ENCODE measurements around the gene MAPK8IP3. TPM values are rescaled to one million over a fixed set of nuclear protein-coding genes. Genes with fewer than 3 reads are reported as not detected.

The MAPK8IP3 gene
- total and polyA plus RNA-seq, 9 of the 15 experiments (the other 6 are each of a cell fraction or from before 2014, with no cell fraction given): 0.17 to 58.7 (median 16.7) TPM

- TF ChIP-seq POLR2AphosphoS5 (IDR thresholded peaks at IDR 0.05; ENCODE audit: control insufficient read depth, insufficient read depth, low read depth, low read length): peak; percentile 83
- TF ChIP-seq CREM (IDR thresholded peaks at IDR 0.05; ENCODE audit: low read depth): peak; percentile 99
- TF ChIP-seq ZNF79 (CRISPR knock-in tag; IDR thresholded peaks at IDR 0.05; ENCODE audit: low read depth): no peak
- no peak for TF ChIP-seq ZNF696 (CRISPR knock-in tag; conservative IDR thresholded peaks at IDR 0.05)
- TF ChIP-seq SUPT5H (IDR thresholded peaks at IDR 0.05): peak; percentile 93
- TF ChIP-seq SETDB1 (IDR thresholded peaks at IDR 0.05; ENCODE audit: low read length): peak; percentile 29
- peak; percentile 83 for TF ChIP-seq VEZF1 (CRISPR knock-in tag; IDR thresholded peaks at IDR 0.05)
- peak; percentile 53 for TF ChIP-seq HNRNPLL (IDR thresholded peaks at IDR 0.05; ENCODE audit: low read depth, low read length, poor library complexity, severe bottlenecking)
- TF ChIP-seq TAF15 (IDR thresholded peaks at IDR 0.05; ENCODE audit: low read depth, low read length): no peak; the same call in 1 of the 2 replicates
- 0 out of 2 replicates have a peak, but pooled peaks have one; percentile 29 for TF ChIP-seq THRB (CRISPR knock-in tag; conservative IDR thresholded peaks at IDR 0.05)
- TF ChIP-seq SIRT6 (IDR thresholded peaks at IDR 0.05; ENCODE audit: low read depth, low read length): no peak
- TF ChIP-seq EZH2 (IDR thresholded peaks at IDR 0.05; ENCODE audit: borderline replicate concordance, low read depth, low read length): no peak
- no peak for TF ChIP-seq ZNF146 (CRISPR knock-in tag; IDR thresholded peaks at IDR 0.05; ENCODE audit: unreplicated experiment)
- TF ChIP-seq ZFP36 (IDR thresholded peaks at IDR 0.05; ENCODE audit: low read depth, low read length, partially characterized antibody): no peak
- TF ChIP-seq MYNN (IDR thresholded peaks at IDR 0.05): peak; percentile 71
- no peak for TF ChIP-seq MYNN (CRISPR knock-in tag; IDR thresholded peaks at IDR 0.05)
- TF ChIP-seq C11orf30 (IDR thresholded peaks at IDR 0.05; ENCODE audit: low read depth): peak; percentile 79
- TF ChIP-seq ZNF232 (CRISPR knock-in tag; IDR thresholded peaks at IDR 0.05): no peak
- TF ChIP-seq SIX5 (IDR thresholded peaks at IDR 0.05; ENCODE audit: borderline replicate concordance in 1 of 2, insufficient read depth in 1 of 2, low read depth in 1 of 2, low read length in 2 of 2): peak; percentile 22 to 41; a peak in 1 of 4 replicates
- TF ChIP-seq GTF2A2 (tag; IDR thresholded peaks at IDR 0.05): no peak; the same call in 1 of the 2 replicates
- TF ChIP-seq DACH1 (IDR thresholded peaks at IDR 0.05; ENCODE audit: partially characterized antibody): no peak
- peak; percentile 32 for TF ChIP-seq BRD9 (IDR thresholded peaks at IDR 0.05; ENCODE audit: low read depth, partially characterized antibody)
- no peak for TF ChIP-seq ATF6 (CRISPR knock-in tag; IDR thresholded peaks at IDR 0.05)
- TF ChIP-seq ZNF311 (CRISPR knock-in tag; IDR thresholded peaks at IDR 0.05): no peak
Measured at GRCh38 chr16:1705688-1706385, at the start of gene MAPK8IP3 (continued).
